H9 (cell line): Measurements from ENCODE around the gene RNF212. TPM values are rescaled to one million over a fixed set of nuclear protein-coding genes. Genes with fewer than 3 reads are reported as not detected.

Experiments used
- DNase-seq: peaks from one replicate; pipeline ENCODE4 v3.0.0-alpha.2; 2017
- H2AFZ ChIP-seq: one replicate; pipeline ENCODE4 v1.6.1; 2013; ENCODE audit warnings: mild to moderate bottlenecking, low read length, control low read depth, moderate library complexity
- H2AK5ac ChIP-seq: 2 replicates; pipeline ENCODE4 v1.6.1; 2013; ENCODE audit warnings: low read length, control low read depth, mixed read lengths; ENCODE audit not compliant: insufficient read length
- H2BK120ac ChIP-seq: one replicate; pipeline ENCODE4 v1.6.1; 2013; ENCODE audit warnings: low read depth, mild to moderate bottlenecking, low read length, control low read depth, inconsistent platforms; ENCODE audit not compliant: poor library complexity, severe bottlenecking
- H2BK12ac ChIP-seq: 2 replicates; pipeline ENCODE4 v1.6.1; 2013; ENCODE audit warnings: low read length, control low read depth, mixed read lengths, low read depth; ENCODE audit not compliant: insufficient read length
- H2BK15ac ChIP-seq: 2 replicates; pipeline ENCODE4 v1.6.1; 2013; ENCODE audit warnings: low read depth, low read length, control low read depth
- H2BK20ac ChIP-seq: one replicate; pipeline ENCODE4 v1.6.1; 2013; ENCODE audit warnings: low read depth, mild to moderate bottlenecking, low read length, control low read depth, inconsistent platforms; ENCODE audit not compliant: poor library complexity, severe bottlenecking
- H2BK5ac ChIP-seq: 2 replicates; pipeline ENCODE4 v1.6.1; 2013; ENCODE audit warnings: low read length, control low read depth, mixed read lengths; ENCODE audit not compliant: insufficient read length
- H3K14ac ChIP-seq: 2 replicates; pipeline ENCODE4 v1.6.1; 2013; ENCODE audit warnings: low read length, control low read depth; ENCODE audit not compliant: insufficient read depth
- H3K18ac ChIP-seq: 2 replicates; pipeline ENCODE4 v1.6.1; 2013; ENCODE audit warnings: low read depth, mild to moderate bottlenecking, mixed read lengths, low read length, control low read depth; ENCODE audit not compliant: insufficient read length
- H3K23ac ChIP-seq: 2 replicates; pipeline ENCODE4 v1.6.1; 2013; ENCODE audit warnings: low read length, control low read depth, mixed read lengths, low read depth; ENCODE audit not compliant: insufficient read length
- H3K23me2 ChIP-seq: 2 replicates; pipeline ENCODE4 v1.6.1; 2013; ENCODE audit warnings: low read depth, mild to moderate bottlenecking, mixed read lengths, low read length, control low read depth; ENCODE audit not compliant: insufficient read length, poor library complexity, severe bottlenecking
- H3K27ac ChIP-seq: 2 replicates; pipeline ENCODE4 v1.5.1; 2013; ENCODE audit warnings: low read length, control low read depth, mixed read lengths, low read depth; ENCODE audit not compliant: insufficient read length
- H3K27me3 ChIP-seq: 2 replicates; pipeline ENCODE4 v1.6.1; 2013; ENCODE audit warnings: low read length, control low read depth, inconsistent platforms; ENCODE audit not compliant: insufficient read depth
- H3K4ac ChIP-seq: 2 replicates; pipeline ENCODE4 v1.6.1; 2013; ENCODE audit warnings: low read depth, mild to moderate bottlenecking, control low read depth, inconsistent platforms, low read length, moderate library complexity
- H3K4me1 ChIP-seq: 2 replicates; pipeline ENCODE4 v1.6.1; 2013; ENCODE audit warnings: low read length, control low read depth, inconsistent platforms; ENCODE audit not compliant: insufficient read depth
- H3K4me2 ChIP-seq: 2 replicates; pipeline ENCODE4 v1.6.1; 2013; ENCODE audit warnings: low read length, control low read depth, mixed read lengths; ENCODE audit not compliant: insufficient read length, insufficient read depth
- H3K56ac ChIP-seq: 2 replicates; pipeline ENCODE4 v1.6.1; 2013; ENCODE audit warnings: low read depth, mild to moderate bottlenecking, mixed read lengths, low read length, control low read depth; ENCODE audit not compliant: insufficient read length
- H3K79me1 ChIP-seq: 2 replicates; pipeline ENCODE4 v1.6.1; 2013; ENCODE audit warnings: low read depth, mild to moderate bottlenecking, moderate library complexity, low read length, control low read depth, inconsistent platforms; ENCODE audit not compliant: insufficient read depth, poor library complexity, severe bottlenecking
- H3K79me2 ChIP-seq: 2 replicates; pipeline ENCODE4 v1.6.1; 2013; ENCODE audit warnings: low read length, control low read depth, inconsistent platforms; ENCODE audit not compliant: insufficient read depth
- H3K9ac ChIP-seq: 2 replicates; pipeline ENCODE4 v1.6.1; 2013; ENCODE audit warnings: low read length, control low read depth, mixed read lengths; ENCODE audit not compliant: insufficient read length; ENCODE audit errors: extremely low read depth
- H3K9me3 ChIP-seq: one replicate; pipeline ENCODE4 v1.6.1; 2013; ENCODE audit warnings: low read depth, low read length, inconsistent platforms; ENCODE audit not compliant: control insufficient read depth
- H3T11ph ChIP-seq: one replicate; pipeline ENCODE4 v1.6.1; 2013; ENCODE audit warnings: mild to moderate bottlenecking, low read length, control low read depth, inconsistent platforms
- H4K20me1 ChIP-seq: one replicate; pipeline ENCODE4 v1.6.1; 2013; ENCODE audit not compliant: control insufficient read depth, insufficient read length, insufficient read depth
- H4K5ac ChIP-seq: 2 replicates; pipeline ENCODE4 v1.6.1; 2013; ENCODE audit warnings: low read depth, mild to moderate bottlenecking, mixed read lengths, low read length, control low read depth; ENCODE audit not compliant: insufficient read length
- H4K8ac ChIP-seq: replicated peaks from 2 replicates; pipeline ENCODE4 v1.6.1; 2013; ENCODE audit warnings: low read length, control low read depth, mixed read lengths, low read depth; ENCODE audit not compliant: insufficient read length
- H4K91ac ChIP-seq: 2 replicates; pipeline ENCODE4 v1.6.1; 2013; ENCODE audit warnings: low read depth, mild to moderate bottlenecking, moderate library complexity, mixed read lengths, low read length, control low read depth; ENCODE audit not compliant: insufficient read length
- H3K27ac Mint-ChIP-seq, 3 experiments: 2 replicates in 2 of 3; 3 replicates in 1 of 3; pipeline ENCODE4 v1.8.0; 2020 to 2021; ENCODE audit warnings: mixed read lengths in 3 of 3, mild to moderate bottlenecking in 1 of 3, moderate library complexity in 1 of 3
- H3K27me3 Mint-ChIP-seq: 2 replicates; pipeline ENCODE4 v1.8.0; 2021; ENCODE audit warnings: low read depth, mild to moderate bottlenecking, moderate library complexity, mixed read lengths
- H3K36me3 Mint-ChIP-seq, 3 experiments: 2 replicates in 2 of 3; 3 replicates in 1 of 3; pipeline ENCODE4 v1.8.0; 2020 to 2021; ENCODE audit warnings: low read depth in 3 of 3, mixed read lengths in 3 of 3; ENCODE audit not compliant: insufficient read depth in 1 of 3
- H3K4me1 Mint-ChIP-seq, 2 experiments: 2 replicates each; pipeline ENCODE4 v1.8.0; 2020; ENCODE audit warnings: mixed read lengths in 2 of 2
- H3K4me3 Mint-ChIP-seq, 2 experiments: 2 replicates in 1 of 2; 3 replicates in 1 of 2; pipeline ENCODE4 v1.8.0; 2020 to 2021; ENCODE audit warnings: mild to moderate bottlenecking in 2 of 2, mixed read lengths in 2 of 2, moderate library complexity in 1 of 2
- H3K9me3 Mint-ChIP-seq, 2 experiments: 2 replicates in 1 of 2; 3 replicates in 1 of 2; pipeline ENCODE4 v1.8.0; 2020; ENCODE audit warnings: mild to moderate bottlenecking in 2 of 2, mixed read lengths in 2 of 2, moderate library complexity in 1 of 2
- WGBS: extraction: QIAGEN DNeasy Blood & Tissue Kit; methylation state at CpG from one replicate; pipeline ENCODE4 v1.1.7; 2013; ENCODE audit warnings: missing lambda C conversion rate, low lambda C conversion rate, mixed read lengths; ENCODE audit not compliant: insufficient read length; ENCODE audit errors: extremely low coverage; 5-methylcytosine and 5-hydroxymethylcytosine counted together
- total RNA-seq: library from RNA; stranded (reverse); gene quantifications from 2 replicates; pipeline ENCODE4 v1.2.1, GENCODE V29; 2021
- TF ChIP-seq, protein P1 (sequence below): fragments of 200-600 bp; sonication (generic); conservative IDR thresholded peaks from 3 replicates; pipeline ENCODE4 v1.8.0; 2021; ENCODE audit warnings: antibody characterized with exemption, mild to moderate bottlenecking

The RNF212 gene
- total RNA-seq, 1 experiment from 2014 or later, result 3.0 TPM

DNA sequence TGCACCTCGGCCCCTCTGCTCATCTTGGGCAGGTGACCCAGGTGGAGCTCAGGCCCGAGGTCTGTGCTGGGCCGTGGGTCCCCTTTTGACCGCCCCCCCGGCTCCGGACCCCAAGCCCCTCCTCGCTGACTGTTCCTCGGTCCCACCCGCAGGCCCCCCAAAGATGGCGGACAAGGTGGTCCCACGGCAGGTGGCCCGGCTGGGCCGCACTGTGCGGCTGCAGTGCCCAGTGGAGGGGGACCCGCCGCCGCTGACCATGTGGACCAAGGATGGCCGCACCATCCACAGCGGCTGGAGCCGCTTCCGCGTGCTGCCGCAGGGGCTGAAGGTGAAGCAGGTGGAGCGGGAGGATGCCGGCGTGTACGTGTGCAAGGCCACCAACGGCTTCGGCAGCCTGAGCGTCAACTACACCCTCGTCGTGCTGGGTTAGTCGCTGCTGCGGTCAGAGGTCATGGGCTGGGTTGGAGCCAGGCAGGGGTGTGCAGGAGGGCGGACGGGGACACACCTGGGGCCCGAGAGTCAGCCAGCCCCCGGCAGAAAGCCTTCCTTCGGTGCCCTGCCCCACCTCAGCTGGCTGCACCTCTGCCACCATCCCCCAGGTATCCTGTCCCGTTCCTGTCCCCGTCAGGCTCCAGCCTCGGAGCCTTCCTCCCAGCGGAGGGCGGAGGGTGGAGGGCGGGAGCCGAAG lies 91.2 kb downstream of the RNF212 start:
- no peak overlapping the region for H3K27ac Mint-ChIP-seq
- no peaks in the 10 kb centered on the region for H3K27me3 ChIP-seq
- H3K79me1 ChIP-seq, result no peaks in the 10 kb centered on the region
- H3K36me3 Mint-ChIP-seq, result peaks cover 8 to 13% (median 12%) of the 10 kb centered on the region in 3 experiments; a peak in 6 of 7 replicates
- TF ChIP-seq, protein P1, sequence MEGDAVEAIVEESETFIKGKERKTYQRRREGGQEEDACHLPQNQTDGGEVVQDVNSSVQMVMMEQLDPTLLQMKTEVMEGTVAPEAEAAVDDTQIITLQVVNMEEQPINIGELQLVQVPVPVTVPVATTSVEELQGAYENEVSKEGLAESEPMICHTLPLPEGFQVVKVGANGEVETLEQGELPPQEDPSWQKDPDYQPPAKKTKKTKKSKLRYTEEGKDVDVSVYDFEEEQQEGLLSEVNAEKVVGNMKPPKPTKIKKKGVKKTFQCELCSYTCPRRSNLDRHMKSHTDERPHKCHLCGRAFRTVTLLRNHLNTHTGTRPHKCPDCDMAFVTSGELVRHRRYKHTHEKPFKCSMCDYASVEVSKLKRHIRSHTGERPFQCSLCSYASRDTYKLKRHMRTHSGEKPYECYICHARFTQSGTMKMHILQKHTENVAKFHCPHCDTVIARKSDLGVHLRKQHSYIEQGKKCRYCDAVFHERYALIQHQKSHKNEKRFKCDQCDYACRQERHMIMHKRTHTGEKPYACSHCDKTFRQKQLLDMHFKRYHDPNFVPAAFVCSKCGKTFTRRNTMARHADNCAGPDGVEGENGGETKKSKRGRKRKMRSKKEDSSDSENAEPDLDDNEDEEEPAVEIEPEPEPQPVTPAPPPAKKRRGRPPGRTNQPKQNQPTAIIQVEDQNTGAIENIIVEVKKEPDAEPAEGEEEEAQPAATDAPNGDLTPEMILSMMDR, result no peak
- peaks cover 0 to 2% of the 10 kb centered on the region in 2 experiments; a peak in 1 of 5 replicates for H3K9me3 Mint-ChIP-seq
- no peak overlapping the region for H3K18ac ChIP-seq
- H3K27ac ChIP-seq, result no peak overlapping the region
- no peaks in the 10 kb centered on the region for H3K23me2 ChIP-seq
- no peaks in the 10 kb centered on the region for H3K9me3 ChIP-seq
- no peak overlapping the region for H2AFZ ChIP-seq
- peaks cover 4 to 17% of the 10 kb centered on the region in 2 experiments; a peak in 3 of 4 replicates for H3K4me1 Mint-ChIP-seq
- H2AK5ac ChIP-seq, result no peak overlapping the region
- no peaks in the 10 kb centered on the region for H3K27me3 Mint-ChIP-seq
- no peak overlapping the region; the same call in 1 of the 2 replicates for H3K14ac ChIP-seq
- H2BK12ac ChIP-seq, result no peak overlapping the region
- H4K91ac ChIP-seq, result no peak overlapping the region
- no peak overlapping the region for H3K56ac ChIP-seq
- no peak overlapping the region for H3T11ph ChIP-seq
- H3K4ac ChIP-seq, result no peak overlapping the region
- no peak overlapping the region for H3K4me3 Mint-ChIP-seq
- DNase-seq, result no peak
- no peak overlapping the region for H2BK120ac ChIP-seq
- no peak overlapping the region for H2BK20ac ChIP-seq
- H2BK5ac ChIP-seq, result no peak overlapping the region
- no peak overlapping the region for H3K23ac ChIP-seq
- H4K5ac ChIP-seq, result no peak overlapping the region
- no peak overlapping the region for H2BK15ac ChIP-seq
- H4K8ac ChIP-seq, result no peak overlapping the region
- H4K20me1 ChIP-seq, result no peaks in the 10 kb centered on the region
- no CpG with 5 or more reads among the region's 46 CpGs for whole genome bisulfite sequencing
- no peaks in the 10 kb centered on the region; the same call in 1 of the 2 replicates for H3K4me1 ChIP-seq
- no peak overlapping the region for H3K4me2 ChIP-seq
- H3K9ac ChIP-seq, result no peak overlapping the region
- H3K79me2 ChIP-seq, result no peaks in the 10 kb centered on the region

Other genes starting within 250 kb of the RNF212 start
- 80.7 and 82.5 TPM in 2 replicates for gene GAK, start 181.2 kb downstream of the RNF212 start, total RNA-seq
- 6.4 and 6.8 TPM in 2 replicates for gene TMEM175, start 181.1 kb downstream of the RNF212 start, total RNA-seq
- 11.4 and 12.4 TPM in 2 replicates for gene DGKQ, start 140.0 kb downstream of the RNF212 start, total RNA-seq
- gene IDUA, start 126.5 kb downstream of the RNF212 start, total RNA-seq, result 9.4 and 14.5 TPM in 2 replicates
- 0.09 and 0.13 TPM in 2 replicates for gene SLC26A1, start 120.2 kb downstream of the RNF212 start, total RNA-seq
- 25.8 and 26.1 TPM in 2 replicates for gene FGFRL1, start 101.9 kb downstream of the RNF212 start, total RNA-seq
- 1.7 and 2.3 TPM in 2 replicates for gene SPON2, start 59.0 kb upstream of the RNF212 start, total RNA-seq
- gene CTBP1, start 135.6 kb upstream of the RNF212 start, total RNA-seq, result 128 and 136 TPM in 2 replicates
- gene MAEA, start 176.3 kb upstream of the RNF212 start, total RNA-seq, result 85.6 and 89.5 TPM in 2 replicates
- gene UVSSA, start 233.6 kb upstream of the RNF212 start, total RNA-seq, result 15.9 and 18.3 TPM in 2 replicates